Central memory CD8-positive, alpha-beta T cell (primary cell): ENCODE results near the gene PXN.
"Not testable (repeated sequence)": the region's sequence is repeated elsewhere in the genome, so short reads cannot be mapped to it uniquely, and the experiment has no call there.

Experiments
- ATAC-seq: fragments of 150-1000 bp; cut with Tn5 transposase; replicated peaks from 2 replicates; pipeline ENCODE4 v1.10.0; 2022; ENCODE audit warnings: mild to moderate bottlenecking, moderate FRiP score, moderate number of reproducible peaks; ENCODE audit not compliant: poor library complexity, severe bottlenecking; ENCODE audit errors: extremely low read depth
- DNase-seq, 2 donors: peaks; one replicate each; pipeline ENCODE4 v3.0.0; 2021; ENCODE audit warnings: low spot score in 2 of 2
- H3K27ac Mint-ChIP-seq: one replicate; pipeline ENCODE4 v1.8.0; 2022; ENCODE audit warnings: low read depth, mild to moderate bottlenecking, moderate library complexity, mixed read lengths
- H3K27me3 Mint-ChIP-seq: one replicate; pipeline ENCODE4 v1.8.0; 2022; ENCODE audit warnings: mixed read lengths
- H3K36me3 Mint-ChIP-seq: one replicate; pipeline ENCODE4 v1.8.0; 2022; ENCODE audit warnings: mild to moderate bottlenecking, moderate library complexity, mixed read lengths; ENCODE audit not compliant: insufficient read depth
- H3K4me1 Mint-ChIP-seq: one replicate; pipeline ENCODE4 v1.8.0; 2022; ENCODE audit warnings: mixed read lengths
- H3K4me3 Mint-ChIP-seq: one replicate; pipeline ENCODE4 v1.8.0; 2022; ENCODE audit warnings: mild to moderate bottlenecking, moderate library complexity, mixed read lengths
- H3K9me3 Mint-ChIP-seq: one replicate; pipeline ENCODE4 v1.8.0; 2022; ENCODE audit warnings: mixed read lengths

The PXN gene

GRCh38 chr12:120213758-120214157 is 51.8 kb downstream of the PXN start:
- Mint-ChIP-seq H3K36me3 (peaks cover 52% of the 10 kb centered on the region), H3K9me3 (no peaks in the 10 kb centered on the region), H3K27me3 (no peaks in the 10 kb centered on the region), H3K4me3 (no peak overlapping the region), H3K4me1 (peaks cover 9% of the 10 kb centered on the region), H3K27ac (no peak overlapping the region)
- no peak for ATAC-seq
- DNase-seq, result no peak

GRCh38 chr12:120213182-120213581 is 52.3 kb downstream of the PXN start:
- not testable (repeated sequence) for H3K4me3 Mint-ChIP-seq, DNase-seq, H3K27me3 Mint-ChIP-seq, ATAC-seq, H3K27ac Mint-ChIP-seq, H3K4me1 Mint-ChIP-seq, H3K9me3 Mint-ChIP-seq
- H3K36me3 Mint-ChIP-seq, result peaks cover 48% of the 10 kb centered on the region

DNA sequence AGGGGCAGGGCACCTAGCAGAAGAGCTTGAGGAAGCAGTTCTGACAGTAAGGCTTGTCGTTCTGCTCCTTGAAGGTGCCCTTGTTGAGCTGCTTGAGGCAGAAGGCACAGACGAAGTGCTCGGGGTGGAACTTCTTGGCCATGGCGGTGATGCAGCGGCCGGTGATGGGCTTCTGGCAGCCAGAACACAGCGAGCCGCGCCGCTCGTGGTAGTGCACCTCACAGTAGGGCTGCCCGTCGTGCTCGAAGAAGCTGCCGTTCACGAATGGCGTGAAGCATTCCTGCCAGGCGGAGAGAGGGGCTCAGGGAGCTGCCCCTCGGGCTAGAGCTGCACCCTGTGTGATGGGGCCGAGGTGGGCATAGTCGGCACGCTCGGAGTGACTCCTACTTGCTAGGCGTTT is 53.2 kb downstream of the PXN start:
- Mint-ChIP-seq H3K27ac (no peak overlapping the region), H3K9me3 (no peaks in the 10 kb centered on the region), H3K4me1 (peaks cover 9% of the 10 kb centered on the region), H3K27me3 (no peaks in the 10 kb centered on the region), H3K4me3 (no peak overlapping the region), H3K36me3 (peaks cover 47% of the 10 kb centered on the region)
- no peak for DNase-seq
- ATAC-seq, result no peak

GRCh38 chr12:120211904-120212283 is 53.6 kb downstream of the PXN start:
- peak overlapping the region; percentile 6 for H3K4me3 Mint-ChIP-seq
- H3K27ac Mint-ChIP-seq, result no peak overlapping the region
- H3K27me3 Mint-ChIP-seq, result no peaks in the 10 kb centered on the region
- H3K36me3 Mint-ChIP-seq, result peaks cover 44% of the 10 kb centered on the region
- H3K4me1 Mint-ChIP-seq, result peaks cover 9% of the 10 kb centered on the region
- ATAC-seq, result no peak
- no peak for DNase-seq
- no peaks in the 10 kb centered on the region for H3K9me3 Mint-ChIP-seq

- peaks cover 43% of the 10 kb centered on the region for H3K36me3 Mint-ChIP-seq
- peak overlapping the region; percentile 6 for H3K4me3 Mint-ChIP-seq
- no peaks in the 10 kb centered on the region for H3K9me3 Mint-ChIP-seq
- H3K27ac Mint-ChIP-seq, result no peak overlapping the region
- H3K27me3 Mint-ChIP-seq, result no peaks in the 10 kb centered on the region
- H3K4me1 Mint-ChIP-seq, result peaks cover 9% of the 10 kb centered on the region
- ATAC-seq (no peak), DNase-seq (no peak)
Observed at GRCh38 chr12:120211243-120211903, 54.2 kb downstream of the PXN start.

- Mint-ChIP-seq H3K9me3 (no peaks in the 10 kb centered on the region), H3K27ac (no peak overlapping the region), H3K27me3 (no peaks in the 10 kb centered on the region), H3K4me1 (peaks cover 9% of the 10 kb centered on the region), H3K4me3 (no peak overlapping the region), H3K36me3 (peaks cover 34% of the 10 kb centered on the region)
- DNase-seq (no peak), ATAC-seq (no peak)
Observed at GRCh38 chr12:120209851-120210250, 55.7 kb downstream of the PXN start.

GRCh38 chr12:120207227-120207626 is 58.3 kb downstream of the PXN start:
- Mint-ChIP-seq H3K27ac (no peak overlapping the region), H3K4me3 (no peak overlapping the region), H3K4me1 (peaks cover 11% of the 10 kb centered on the region), H3K9me3 (no peaks in the 10 kb centered on the region), H3K27me3 (no peaks in the 10 kb centered on the region), H3K36me3 (peaks cover 22% of the 10 kb centered on the region)
- DNase-seq, result no peak
- ATAC-seq, result no peak

GRCh38 chr12:120206781-120207180 is 58.7 kb downstream of the PXN start:
- DNase-seq, H3K9me3 Mint-ChIP-seq, H3K27me3 Mint-ChIP-seq, H3K4me3 Mint-ChIP-seq, ATAC-seq: not testable (repeated sequence)
- Mint-ChIP-seq H3K4me1 (peaks cover 14% of the 10 kb centered on the region), H3K27ac (peak overlapping the region; percentile 19), H3K36me3 (peaks cover 22% of the 10 kb centered on the region)

GRCh38 chr12:120206228-120206627 is 59.3 kb downstream of the PXN start:
- ATAC-seq (no peak), DNase-seq (no peak)
- Mint-ChIP-seq H3K4me1 (peaks cover 9% of the 10 kb centered on the region), H3K27ac (peak overlapping the region; percentile 19), H3K4me3 (no peak overlapping the region), H3K9me3 (no peaks in the 10 kb centered on the region), H3K36me3 (peaks cover 22% of the 10 kb centered on the region), H3K27me3 (no peaks in the 10 kb centered on the region)

DNA sequence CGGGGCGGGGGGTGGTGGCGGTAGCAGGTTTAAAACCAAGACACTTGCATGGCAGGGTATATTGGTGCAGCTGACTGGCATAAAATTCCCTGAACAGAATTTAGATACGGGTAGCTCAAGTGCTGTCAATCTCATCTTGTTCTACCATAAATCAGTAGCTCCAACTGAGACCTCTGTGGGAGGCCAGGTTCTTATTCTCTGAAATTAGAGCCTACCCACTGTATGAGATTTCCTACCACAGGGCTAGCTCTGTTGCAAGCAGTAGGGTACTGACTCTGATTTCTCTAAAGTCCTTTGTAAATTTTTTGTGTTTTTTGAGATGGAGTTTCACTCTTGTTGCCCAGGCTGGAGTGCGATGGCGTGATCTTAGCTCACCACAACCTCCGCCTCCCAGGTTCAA is 61.4 kb downstream of the PXN start:
- Mint-ChIP-seq H3K36me3 (peaks cover 36% of the 10 kb centered on the region), H3K27me3 (no peaks in the 10 kb centered on the region), H3K4me1 (peaks cover 26% of the 10 kb centered on the region), H3K9me3 (no peaks in the 10 kb centered on the region), H3K4me3 (no peak overlapping the region), H3K27ac (no peak overlapping the region)
- ATAC-seq, result no peak
- DNase-seq, result no peak

DNA sequence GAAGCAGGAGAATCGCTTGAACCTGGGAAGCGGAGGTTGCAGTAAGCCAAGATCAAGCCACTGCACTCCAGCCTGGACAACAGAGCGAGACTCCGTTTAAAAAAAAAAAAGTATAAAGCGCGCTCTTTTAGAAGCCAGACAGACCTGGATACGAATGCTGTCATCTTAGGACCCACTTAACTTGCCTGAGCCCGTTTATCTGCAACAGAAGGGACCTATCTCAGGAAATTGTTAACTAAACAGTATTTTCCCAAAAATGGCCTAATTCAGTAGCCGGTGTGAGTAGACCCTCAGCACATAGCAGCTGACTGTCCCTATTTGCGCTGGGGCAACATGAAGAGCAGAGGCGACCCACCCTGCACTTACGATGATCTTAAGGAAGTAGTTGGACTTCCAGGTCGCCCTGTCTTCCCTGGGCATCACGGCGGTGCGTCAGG is 65.1 kb downstream of the PXN start:
- H3K4me1 Mint-ChIP-seq, result peaks cover 43% of the 10 kb centered on the region
- no peak for DNase-seq
- ATAC-seq, result peak; percentile 0
- H3K27me3 Mint-ChIP-seq, result no peaks in the 10 kb centered on the region
- peak overlapping the region; percentile 88 for H3K4me3 Mint-ChIP-seq
- H3K27ac Mint-ChIP-seq, result peak overlapping the region; percentile 94
- no peaks in the 10 kb centered on the region for H3K9me3 Mint-ChIP-seq
- H3K36me3 Mint-ChIP-seq, result peaks cover 60% of the 10 kb centered on the region

DNA sequence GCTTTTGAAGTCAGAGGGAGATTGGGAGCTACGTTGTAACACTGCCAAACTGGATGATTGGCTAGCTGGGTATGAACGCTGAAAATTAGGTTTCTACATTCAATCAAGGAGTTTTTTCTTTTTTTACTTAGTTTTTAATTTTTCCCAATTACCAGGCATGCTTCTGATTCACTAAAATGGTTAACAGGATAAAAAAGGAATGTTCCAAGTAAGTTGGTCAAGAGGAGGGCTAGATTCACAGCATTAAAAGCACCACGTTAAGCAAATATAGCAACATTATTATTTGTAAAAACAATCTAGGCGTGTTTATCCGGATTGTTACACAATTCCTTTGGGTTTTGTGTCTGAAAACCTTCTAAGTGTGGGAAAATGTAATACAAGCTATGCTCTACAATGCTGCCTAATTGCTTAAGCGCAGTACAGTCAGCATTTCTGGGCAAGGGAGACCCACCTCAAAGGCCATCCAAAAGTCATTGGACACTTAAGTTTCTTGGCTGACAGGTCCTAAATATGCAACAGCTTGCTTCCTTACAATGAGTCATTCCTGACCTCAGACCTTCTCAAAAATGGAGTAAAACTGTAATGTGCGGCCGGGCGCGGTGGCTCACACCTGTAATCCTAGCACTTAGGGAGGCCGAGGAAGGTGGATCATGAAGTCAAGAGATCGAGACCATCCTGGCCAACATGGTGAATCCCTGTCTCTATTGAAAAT is 65.8 kb downstream of the PXN start:
- H3K4me3 Mint-ChIP-seq, result peak overlapping the region; percentile 88
- no peaks in the 10 kb centered on the region for H3K27me3 Mint-ChIP-seq
- H3K9me3 Mint-ChIP-seq, result no peaks in the 10 kb centered on the region
- DNase-seq (no peak), ATAC-seq (no peak)
- peaks cover 64% of the 10 kb centered on the region for H3K36me3 Mint-ChIP-seq
- peaks cover 48% of the 10 kb centered on the region for H3K4me1 Mint-ChIP-seq
- peak overlapping the region; percentile 94 for H3K27ac Mint-ChIP-seq

DNA sequence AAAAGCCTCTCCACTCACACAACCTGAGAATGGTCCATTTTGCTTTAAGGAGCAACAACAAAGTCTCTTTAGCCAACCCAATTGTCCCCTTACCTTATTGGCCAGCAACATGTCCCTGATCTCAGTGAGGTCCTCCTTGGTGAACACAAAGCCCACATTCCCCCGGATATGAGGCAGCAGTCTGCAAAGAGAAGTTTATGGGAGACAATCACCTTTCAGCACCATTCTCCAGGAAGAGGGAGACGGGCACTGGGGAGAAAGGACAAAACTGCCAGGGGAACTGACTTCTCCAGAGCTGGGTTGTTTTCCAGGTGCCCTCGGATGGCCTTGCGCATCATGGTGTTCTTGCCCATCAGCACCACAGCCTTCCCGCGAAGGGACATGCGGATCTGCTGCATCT is 66.5 kb downstream of the PXN start:
- H3K4me3 Mint-ChIP-seq, result peak overlapping the region; percentile 88
- peaks cover 66% of the 10 kb centered on the region for H3K36me3 Mint-ChIP-seq
- H3K27me3 Mint-ChIP-seq, result no peaks in the 10 kb centered on the region
- ATAC-seq, result no peak
- peaks cover 50% of the 10 kb centered on the region for H3K4me1 Mint-ChIP-seq
- no peak for DNase-seq
- H3K27ac Mint-ChIP-seq, result peak overlapping the region; percentile 94
- H3K9me3 Mint-ChIP-seq, result no peaks in the 10 kb centered on the region
